Dermis microvascular lymphatic vessel endothelial cell (primary cell): ENCODE measurements around the gene ANKRD42. TPM values are rescaled to one million over a fixed set of nuclear protein-coding genes. Genes with fewer than 3 reads are reported as not detected.
A peak's percentile ranks its signal among the peaks of the same experiment; 100 is the strongest.
"Not testable (repeated sequence)": the region's sequence is repeated elsewhere in the genome, so short reads cannot be mapped to it uniquely, and the experiment has no call there.

Source experiments
- DNase-seq, 2 donors: peaks; one replicate each; pipeline versions ENCODE4 v3.0.0 to v3.0.0-alpha.2; 2010; ENCODE audit warnings: low read depth in 2 of 2
- total RNA-seq: library from RNA; depleted of rRNA; stranded (reverse); fragments of >200 nt; gene quantifications from 2 replicates; pipeline ENCODE4 v1.2.1, GENCODE V29; 2014

The ANKRD42 gene
- total RNA-seq, 1 donor from 2014 or later = 1.7 TPM

GRCh38 chr11:83238111-83238510 lies 44.6 kb downstream of the ANKRD42 start:
- no peak for DNase-seq

GRCh38 chr11:83241291-83241946 lies 47.9 kb downstream of the ANKRD42 start:
- peak; percentile 1 to 68 for DNase-seq

GRCh38 chr11:83249445-83249844 lies 55.9 kb downstream of the ANKRD42 start:
- no peak for DNase-seq

GRCh38 chr11:83249972-83250593 lies 56.6 kb downstream of the ANKRD42 start:
- peak; percentile 12 to 66 for DNase-seq

- no peak for DNase-seq
Observed at GRCh38 chr11:83252266-83252665, 58.8 kb downstream of the ANKRD42 start.

- DNase-seq = no peak
Observed at GRCh38 chr11:83252941-83253340, 59.4 kb downstream of the ANKRD42 start.

GRCh38 chr11:83255366-83255765 lies 61.9 kb downstream of the ANKRD42 start:
- DNase-seq = no peak

- DNase-seq = no peak
Observed at GRCh38 chr11:83256602-83257340, 63.3 kb downstream of the ANKRD42 start.

GRCh38 chr11:83257761-83258168 lies 64.3 kb downstream of the ANKRD42 start:
- peak in 1 of 2 donors; percentile 62 for DNase-seq

- no peak for DNase-seq
Observed at GRCh38 chr11:83259559-83259958, 66.0 kb downstream of the ANKRD42 start.

- no peak for DNase-seq
Observed at GRCh38 chr11:83265331-83265730, 71.8 kb downstream of the ANKRD42 start.

- DNase-seq = not testable (repeated sequence)
Observed at GRCh38 chr11:83269080-83269479, 75.6 kb downstream of the ANKRD42 start.

- DNase-seq = not testable (repeated sequence)
Observed at GRCh38 chr11:83271734-83272133, 78.2 kb downstream of the ANKRD42 start.

GRCh38 chr11:83272627-83273026 lies 79.1 kb downstream of the ANKRD42 start:
- DNase-seq = no peak

GRCh38 chr11:83275888-83276641 lies 82.6 kb downstream of the ANKRD42 start:
- DNase-seq = no peak

- no peak for DNase-seq
Observed at GRCh38 chr11:83278351-83278750, 84.8 kb downstream of the ANKRD42 start.

GRCh38 chr11:83280256-83280655 lies 86.7 kb downstream of the ANKRD42 start:
- no peak for DNase-seq

GRCh38 chr11:83282084-83282716 lies 88.7 kb downstream of the ANKRD42 start:
- no peak for DNase-seq

GRCh38 chr11:83284501-83285150 lies 91.1 kb downstream of the ANKRD42 start:
- peak in 1 of 2 donors; percentile 2 for DNase-seq

- DNase-seq = no peak
Observed at GRCh38 chr11:83285151-83285770, 91.7 kb downstream of the ANKRD42 start.
